HG03066 (cell line): ENCODE measurements around the gene COPZ1.
"Not testable (repeated sequence)": the region's sequence is repeated elsewhere in the genome, so short reads cannot be mapped to it uniquely, and the experiment has no call there.

Experiments used
- ATAC-seq: cut with Tn5 transposase; IDR thresholded peaks from one replicate; pipeline ENCODE4 v1.9.1; 2021; ENCODE audit warnings: low read depth; ENCODE audit not compliant: unreplicated experiment

COPZ1 gene

DNA sequence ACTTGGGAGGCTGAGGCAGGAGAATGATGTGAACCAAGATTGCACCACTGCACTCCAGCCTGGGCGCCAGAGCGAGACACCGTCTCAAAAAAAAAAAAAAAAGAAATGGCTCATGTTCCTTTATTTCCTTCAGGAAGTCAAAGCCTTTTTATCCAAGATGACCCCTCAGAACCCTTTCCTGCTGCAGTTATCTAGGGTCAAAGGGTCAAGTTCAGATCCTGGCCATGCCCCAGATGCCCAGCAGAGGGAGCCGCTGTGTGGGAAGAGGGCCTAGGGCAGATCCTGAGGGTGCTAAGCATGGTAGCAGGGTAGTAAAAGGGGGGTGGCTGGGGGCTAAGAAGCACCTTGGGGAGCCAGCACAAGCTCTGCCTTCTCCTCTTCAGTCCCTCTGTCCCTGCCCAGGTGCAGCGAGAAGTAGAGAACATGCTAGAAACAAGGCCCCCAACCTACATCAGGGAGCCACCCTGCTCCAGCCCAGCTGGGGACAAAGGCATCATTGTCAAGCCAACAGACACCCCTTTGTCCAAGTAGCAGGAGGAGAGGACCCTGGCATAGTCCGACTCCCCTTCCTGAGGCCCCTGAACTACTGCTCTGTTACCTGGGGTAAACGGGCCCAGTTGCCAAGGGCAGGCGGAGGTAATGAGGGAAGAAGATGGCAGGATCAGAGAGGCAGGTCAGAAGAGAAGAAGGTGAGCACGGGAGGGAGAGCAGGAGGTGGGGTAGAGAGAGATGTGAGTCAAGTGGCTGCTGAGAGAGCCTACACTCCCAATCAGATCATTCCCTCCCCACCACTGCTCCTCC is 30.6 kb upstream of the COPZ1 start:
- no peak for ATAC-seq

GRCh38 chr12:54294953-54295566 is 29.9 kb upstream of the COPZ1 start:
- ATAC-seq, result no peak

DNA sequence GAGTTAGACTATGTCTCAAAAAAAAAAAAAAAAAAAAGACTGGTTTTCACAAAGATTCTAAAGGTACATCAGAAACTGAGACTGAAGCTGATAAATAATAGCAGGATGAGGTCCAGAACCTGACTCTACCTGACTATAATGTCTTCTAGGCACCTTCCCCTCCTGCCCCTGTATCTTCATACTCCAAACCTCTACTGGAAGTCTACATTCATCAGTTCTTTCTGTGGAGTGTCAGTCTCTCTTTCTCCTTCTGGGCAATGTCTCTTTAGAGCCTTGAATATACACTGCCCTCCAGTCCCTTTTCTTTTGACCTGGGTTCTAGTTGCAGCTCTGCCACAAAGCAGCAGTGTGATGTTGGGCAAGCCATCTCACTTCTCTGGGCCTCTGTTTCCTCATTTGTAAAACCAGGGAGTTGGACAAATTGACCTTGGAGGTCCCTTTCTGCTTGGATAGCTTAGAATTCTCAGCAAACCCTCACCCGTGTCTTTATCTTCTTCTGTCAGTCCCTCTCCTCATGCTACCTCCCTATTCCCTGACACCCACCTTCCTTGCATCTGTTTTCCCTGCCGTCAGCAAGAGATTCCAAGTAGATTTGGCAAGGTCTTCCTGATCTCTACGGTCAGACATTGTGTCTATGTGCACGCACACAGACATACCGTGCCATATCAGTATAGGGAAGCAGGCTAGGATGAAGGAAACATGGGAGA is 28.4 kb upstream of the COPZ1 start:
- no peak for ATAC-seq

GRCh38 chr12:54298904-54299303 is 26.0 kb upstream of the COPZ1 start:
- ATAC-seq, result no peak

GRCh38 chr12:54299515-54300224 is 25.3 kb upstream of the COPZ1 start:
- no peak for ATAC-seq

GRCh38 chr12:54300225-54300731 is 24.7 kb upstream of the COPZ1 start:
- no peak for ATAC-seq

DNA sequence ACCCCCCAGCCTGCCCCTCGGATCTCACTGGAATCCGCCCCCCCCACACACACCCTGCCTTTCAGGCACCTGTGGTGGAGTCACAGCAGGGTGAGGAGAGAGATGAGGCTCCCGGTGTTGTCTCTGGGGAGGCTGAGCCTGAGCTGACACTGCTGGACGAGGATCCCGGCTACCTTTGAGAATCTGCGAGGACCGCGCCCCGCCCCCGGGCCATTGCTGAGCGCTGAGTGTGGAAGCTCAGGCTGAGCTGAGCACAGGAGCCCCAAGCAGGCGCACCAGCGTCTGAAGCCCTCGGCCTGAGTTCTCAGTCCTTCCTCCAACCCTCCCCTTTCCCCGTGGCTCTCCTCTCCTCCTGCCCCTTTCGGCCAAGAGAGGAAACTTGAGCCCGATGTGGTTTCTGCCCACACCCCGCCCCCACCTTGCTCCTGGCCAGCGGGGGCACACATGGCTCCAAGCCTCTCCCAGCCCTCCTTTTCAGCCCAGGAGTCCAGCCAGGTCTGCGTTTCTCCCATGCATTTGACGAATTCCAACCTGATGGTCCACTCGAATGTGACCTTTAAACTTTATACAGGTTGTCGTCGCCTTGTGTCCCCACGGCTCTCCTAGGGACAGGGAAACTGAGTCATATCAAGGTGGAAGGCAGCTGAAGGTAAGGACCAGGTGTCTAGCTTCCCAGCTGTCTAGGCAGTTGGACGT is 24.1 kb upstream of the COPZ1 start, which contains the start of gene NFE2:
NFE2 (minus strand) TSS at position 284 of the 696 bp plus-strand sequence. CDS start 5,767 bp downstream, outside the sequence.
- ATAC-seq, result no peak

- no peak for ATAC-seq
Measured at GRCh38 chr12:54301428-54302048, 23.4 kb upstream of the COPZ1 start.

DNA sequence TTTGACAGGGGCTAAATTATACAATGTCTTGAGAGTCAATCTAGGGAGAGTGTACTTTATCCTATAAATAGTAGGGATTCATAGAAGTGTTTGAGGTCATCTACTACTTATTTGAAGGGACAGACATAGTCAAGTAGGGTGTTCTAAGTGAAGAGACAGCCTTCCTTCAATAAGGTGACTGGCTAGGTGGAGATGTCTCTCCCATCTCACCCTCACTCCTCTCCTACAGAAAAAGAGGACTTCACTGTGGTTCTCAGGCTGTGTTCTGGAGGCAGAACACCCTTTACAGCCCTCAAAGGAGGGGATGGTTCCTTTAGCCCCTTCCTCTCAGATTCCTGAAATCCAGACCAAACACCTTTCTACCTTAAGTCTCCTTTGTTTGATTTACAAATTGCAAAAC is 21.3 kb upstream of the COPZ1 start:
- no peak for ATAC-seq

DNA sequence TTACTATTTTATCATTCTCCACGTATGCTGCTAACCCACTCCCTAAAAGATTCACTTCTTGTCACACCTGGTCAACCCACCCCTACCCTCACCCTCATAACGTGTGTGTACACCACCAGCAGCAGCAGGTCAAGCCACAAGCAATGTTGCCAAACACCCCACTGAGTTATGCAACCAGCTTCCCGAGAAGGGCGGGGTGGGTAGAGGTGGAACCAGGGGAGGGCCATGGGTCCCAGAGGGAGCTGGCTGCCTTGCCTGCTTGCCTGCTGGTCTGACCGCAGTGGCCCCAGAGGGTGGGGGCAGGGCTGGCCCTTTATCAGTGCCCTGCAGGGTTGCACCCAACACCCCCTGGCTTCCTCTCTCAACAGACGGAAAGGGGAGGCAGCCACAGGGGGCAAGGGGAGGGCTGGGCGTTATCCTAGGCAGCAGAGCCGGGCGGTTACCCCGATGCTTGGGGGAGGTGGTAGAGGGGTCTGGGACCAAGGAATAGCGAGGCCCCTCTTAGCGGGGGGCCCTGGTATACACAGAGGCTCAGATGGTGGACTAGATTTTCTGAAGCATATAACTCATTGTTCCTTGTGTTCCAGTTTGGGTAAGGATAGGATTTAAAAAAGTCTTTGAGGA is 20.6 kb upstream of the COPZ1 start:
- ATAC-seq, result no peak

DNA sequence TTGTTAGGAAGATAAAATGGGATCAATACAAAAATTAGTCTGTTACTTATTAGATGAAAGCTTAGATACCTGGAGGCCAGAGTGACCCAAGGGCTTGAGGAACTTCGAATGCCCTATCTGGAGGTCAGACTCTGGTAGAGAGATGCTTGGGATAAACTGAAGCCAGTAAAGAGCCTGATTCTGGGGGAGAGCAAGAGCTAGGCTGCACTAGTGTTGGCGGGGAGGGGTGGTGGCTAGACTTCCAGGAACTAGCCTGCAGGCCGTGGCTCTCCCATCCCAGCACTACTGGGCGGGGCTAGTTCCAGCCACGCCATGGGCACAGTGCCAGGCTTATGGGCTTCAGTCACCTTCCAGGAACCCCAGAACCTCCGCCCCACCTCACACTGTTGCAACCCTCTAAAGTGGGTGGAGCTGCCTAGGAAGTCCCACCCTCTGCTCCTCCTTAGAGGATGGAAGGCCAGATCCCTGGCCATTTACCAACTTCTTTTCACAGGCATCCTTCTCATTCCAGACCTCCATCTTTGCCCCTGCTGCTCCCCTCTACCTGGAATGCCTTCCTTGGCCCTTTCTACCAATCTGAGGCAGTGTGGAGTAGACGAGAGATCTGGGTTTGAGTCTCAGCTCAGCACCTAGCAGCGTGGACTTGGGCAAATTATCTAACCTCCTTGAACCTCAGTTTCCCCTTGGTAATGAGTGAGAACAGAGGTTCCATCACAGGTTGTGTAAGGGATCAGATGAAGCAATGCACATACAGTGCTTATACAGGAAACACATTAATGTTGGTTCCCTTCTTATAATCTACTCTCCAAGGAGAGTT is 17.8 kb upstream of the COPZ1 start:
- no peak for ATAC-seq

DNA sequence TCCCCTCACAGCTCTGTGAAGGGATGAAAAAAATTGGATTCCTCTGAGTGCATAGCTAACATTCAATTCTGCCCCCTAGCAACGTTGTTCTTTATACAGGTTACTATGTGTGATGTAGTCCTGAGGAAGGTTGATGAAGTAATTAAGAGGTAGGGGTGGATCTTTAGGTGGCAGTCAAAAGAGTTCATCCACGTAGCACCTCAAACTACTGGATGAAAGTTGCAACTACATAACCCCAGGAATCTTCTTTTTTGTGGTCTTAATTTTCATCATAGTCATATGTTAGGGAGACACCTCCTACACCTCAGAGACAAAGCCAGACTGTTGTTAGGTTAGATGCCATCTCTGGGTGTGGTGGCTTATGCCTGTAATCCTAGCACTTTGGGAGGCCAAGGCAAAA is 13.9 kb upstream of the COPZ1 start:
- no peak for ATAC-seq

DNA sequence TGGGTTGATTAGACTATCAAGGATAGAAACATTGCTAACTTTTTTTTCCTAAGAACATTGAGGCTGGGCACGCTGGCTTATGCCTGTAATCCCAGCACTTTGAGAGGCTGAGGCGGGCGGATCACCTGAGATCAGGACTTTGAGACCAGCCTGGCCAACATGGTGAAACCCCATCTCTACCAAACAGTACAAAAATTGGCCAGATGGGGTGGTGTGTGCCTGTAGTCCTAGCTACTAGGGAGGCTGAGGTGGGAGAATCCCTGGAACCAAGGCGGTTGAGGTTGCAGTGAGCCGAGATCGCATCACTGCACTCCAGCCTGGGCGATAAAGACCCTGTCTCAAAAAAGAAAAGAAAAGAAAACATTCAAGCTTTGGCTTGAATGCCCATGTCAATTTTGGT is 12.6 kb upstream of the COPZ1 start:
- ATAC-seq, result not testable (repeated sequence)

GRCh38 chr12:54321363-54321762 is 3.6 kb upstream of the COPZ1 start:
- ATAC-seq, result no peak

DNA sequence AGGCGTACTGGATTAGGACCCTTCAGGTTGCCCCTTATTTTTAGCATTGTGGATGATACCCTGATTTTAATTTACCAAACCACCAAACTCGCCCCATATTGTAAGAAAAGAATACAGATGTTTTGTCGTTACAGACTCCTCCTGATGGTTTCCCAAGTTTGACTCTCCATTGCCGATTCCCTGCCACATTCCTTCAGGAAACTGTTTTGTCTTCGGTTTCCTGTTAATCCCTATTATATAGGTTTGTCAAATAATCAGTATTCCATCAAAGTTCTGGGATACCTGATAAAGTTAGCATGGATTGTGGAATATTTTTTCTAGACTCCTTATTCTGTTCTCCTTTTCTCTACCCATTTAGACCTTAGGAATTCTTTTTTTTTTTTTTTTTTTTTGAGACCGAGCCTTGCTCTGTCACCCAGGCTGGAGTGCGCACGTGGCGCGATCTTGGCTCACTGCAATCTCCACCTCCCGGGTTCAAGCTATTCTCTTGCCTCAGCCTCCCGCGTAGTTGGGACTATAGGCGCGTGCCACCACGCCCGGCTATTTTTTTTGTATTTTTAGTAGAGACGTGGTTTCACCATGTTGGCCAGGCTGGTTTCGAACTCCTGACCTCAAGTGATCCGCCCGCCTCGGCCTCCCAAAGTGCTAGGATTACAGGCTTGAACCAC is 645 bp downstream of the COPZ1 start:
- ATAC-seq, result not testable (repeated sequence)

DNA sequence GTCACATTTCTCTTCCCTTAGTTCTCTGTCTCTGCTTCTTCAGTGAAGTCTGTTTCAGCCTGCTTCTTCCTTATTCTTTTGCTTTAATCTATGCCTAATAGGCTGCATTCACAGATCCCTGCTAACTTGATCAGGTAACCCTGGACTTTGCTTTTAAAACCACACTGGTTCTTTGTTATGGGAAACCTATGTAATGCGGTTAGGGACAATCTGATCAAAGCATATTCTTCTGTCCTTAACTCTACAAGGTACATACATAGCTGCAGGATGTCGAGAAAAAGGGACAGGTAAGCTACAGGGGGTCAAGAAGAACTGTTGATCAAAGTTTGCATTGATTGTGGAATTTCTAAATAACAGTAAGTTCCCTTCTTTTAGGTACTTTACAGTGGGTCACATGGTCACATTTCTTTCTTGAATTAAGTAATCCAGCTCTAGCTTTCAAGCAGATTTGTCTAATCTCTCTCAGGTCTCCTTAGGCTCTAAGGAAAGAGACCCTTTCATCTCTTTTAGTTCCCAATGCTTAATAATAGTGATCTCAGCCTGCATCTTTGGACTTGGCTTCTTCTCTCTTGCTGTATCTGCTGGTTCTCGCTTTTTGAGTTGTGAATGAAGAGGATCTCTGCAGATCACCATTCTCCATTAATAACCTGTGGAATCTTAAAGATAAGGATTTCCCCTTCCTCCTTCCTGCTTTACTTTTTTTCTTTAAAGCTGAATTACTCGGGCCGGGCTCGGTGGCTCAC is 3.8 kb downstream of the COPZ1 start:
- no peak for ATAC-seq

DNA sequence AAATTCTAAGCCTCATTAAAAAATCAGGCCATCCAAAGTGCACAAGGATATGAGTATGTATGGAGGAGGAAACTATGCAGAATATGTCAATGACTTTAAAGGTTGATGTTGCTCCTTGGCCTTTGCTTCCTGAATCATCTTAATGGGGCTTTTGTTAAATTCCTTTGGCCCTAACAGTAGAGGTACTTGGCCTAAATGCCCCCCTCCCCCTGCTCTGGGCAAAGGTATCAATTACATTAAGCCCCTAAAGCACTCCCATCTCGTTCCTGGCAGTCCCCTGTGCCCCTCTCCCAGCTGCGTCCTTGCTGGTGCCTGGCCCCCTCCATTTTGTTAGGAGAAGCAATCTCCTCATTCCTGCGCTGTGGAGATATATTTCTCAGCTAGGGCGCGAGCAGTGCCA is 4.8 kb downstream of the COPZ1 start:
- ATAC-seq, result no peak
